Inferior parietal cortex (tissue), 1 donor: Measurements from ENCODE around the gene HIBCH.
"Not testable (repeated sequence)": the region's sequence is repeated elsewhere in the genome, so short reads cannot be mapped to it uniquely, and the experiment has no call there.

Experiments
- DNase-seq: peaks from one replicate; pipeline ENCODE4 v3.0.0-alpha.2; 2016; ENCODE audit errors: extremely low spot score

HIBCH gene, protein sequence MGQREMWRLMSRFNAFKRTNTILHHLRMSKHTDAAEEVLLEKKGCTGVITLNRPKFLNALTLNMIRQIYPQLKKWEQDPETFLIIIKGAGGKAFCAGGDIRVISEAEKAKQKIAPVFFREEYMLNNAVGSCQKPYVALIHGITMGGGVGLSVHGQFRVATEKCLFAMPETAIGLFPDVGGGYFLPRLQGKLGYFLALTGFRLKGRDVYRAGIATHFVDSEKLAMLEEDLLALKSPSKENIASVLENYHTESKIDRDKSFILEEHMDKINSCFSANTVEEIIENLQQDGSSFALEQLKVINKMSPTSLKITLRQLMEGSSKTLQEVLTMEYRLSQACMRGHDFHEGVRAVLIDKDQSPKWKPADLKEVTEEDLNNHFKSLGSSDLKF

DNA sequence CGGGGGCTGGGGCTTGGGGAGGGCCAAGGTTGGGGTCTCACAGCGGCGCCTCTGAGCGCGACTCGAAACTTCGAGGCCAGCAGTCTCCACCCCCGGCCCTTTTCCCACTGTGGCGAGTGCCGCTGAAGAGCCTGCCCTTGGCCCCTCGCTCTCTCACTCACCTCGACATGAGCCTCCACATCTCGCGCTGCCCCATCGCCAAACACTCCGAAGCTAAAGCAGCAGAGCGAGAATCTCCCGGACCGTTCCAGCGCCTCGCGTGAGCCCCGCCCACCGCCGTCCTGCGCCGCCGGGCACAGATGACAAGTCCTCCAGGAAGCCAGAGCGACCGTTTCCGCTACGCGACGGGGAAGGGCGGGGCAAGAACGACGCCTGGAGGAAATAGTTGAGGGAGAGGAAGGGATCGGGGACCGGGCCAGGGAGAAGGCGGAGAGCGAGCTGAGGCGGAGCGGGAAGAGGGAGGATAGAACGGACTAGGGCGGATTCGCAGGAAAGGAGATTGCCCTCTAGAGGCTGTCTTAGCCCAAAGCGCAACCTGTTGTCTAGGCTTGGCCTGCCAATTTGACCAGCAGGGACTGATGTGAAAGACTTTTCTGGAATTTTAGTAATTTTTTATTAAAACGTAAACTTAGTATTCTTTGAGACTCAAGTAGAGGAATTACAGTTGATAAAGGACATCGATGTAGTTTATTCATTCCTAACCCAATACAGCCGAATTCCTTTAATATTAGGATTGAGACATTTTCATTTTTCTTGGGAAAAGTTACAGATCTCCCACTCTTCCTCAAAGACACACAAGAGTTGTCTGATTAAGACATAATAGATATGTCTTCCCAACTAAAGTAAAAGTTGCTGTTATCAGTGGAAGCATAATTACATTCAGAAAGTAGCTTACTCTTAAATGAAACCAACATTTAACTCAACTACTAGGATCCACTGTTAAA lies at the start of gene HIBCH:
HIBCH (minus strand) TSS at position 272 of the 944 bp plus-strand sequence; CDS start at position 196, 76 bp downstream.
- DNase-seq = peak; percentile 97

DNA sequence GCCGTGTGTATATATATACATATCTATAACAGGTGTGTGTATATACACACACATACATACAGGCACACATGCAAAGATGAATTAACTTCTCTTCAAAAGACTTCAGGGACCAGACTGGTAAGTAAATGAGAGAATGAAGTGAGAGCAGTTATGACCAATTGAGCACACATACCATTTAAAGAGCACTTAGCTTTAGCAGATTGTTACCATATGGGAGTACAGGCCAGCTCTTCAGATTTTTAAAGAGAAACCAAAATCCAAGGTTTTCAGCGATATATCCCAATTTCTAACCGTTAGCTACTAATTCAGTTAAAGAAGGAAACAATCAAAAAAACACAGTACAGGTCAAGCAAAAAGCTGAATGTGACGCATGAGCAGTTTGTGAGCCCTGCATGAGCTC lies 47.5 kb upstream of the HIBCH start:
- no peak for DNase-seq

DNA sequence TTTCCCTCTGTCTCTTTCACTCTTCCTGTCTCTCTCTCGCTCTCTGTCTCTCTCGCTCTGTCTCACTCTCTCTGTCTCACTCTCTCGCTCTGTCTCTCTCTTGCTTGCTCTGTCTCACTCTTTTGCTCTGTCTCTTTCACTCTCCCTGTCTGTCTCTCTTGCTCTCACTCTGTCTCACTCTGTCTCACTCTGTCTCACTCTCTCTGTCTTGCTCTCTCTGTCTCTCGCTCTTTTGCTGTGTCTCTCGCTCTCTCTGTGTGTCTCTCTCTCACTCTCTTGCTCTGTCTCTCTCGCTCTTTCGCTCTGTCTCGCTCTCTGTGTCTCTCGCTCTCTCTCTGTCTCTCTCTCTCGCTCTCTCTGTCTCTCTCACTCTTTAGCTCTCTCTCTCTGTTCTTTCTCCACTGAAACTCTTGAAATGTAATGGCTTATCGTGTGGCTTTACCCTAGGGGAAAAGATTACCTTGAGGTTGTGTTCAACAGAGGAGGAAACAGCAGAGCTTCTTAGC lies 46.7 kb upstream of the HIBCH start:
- DNase-seq = no peak

DNA sequence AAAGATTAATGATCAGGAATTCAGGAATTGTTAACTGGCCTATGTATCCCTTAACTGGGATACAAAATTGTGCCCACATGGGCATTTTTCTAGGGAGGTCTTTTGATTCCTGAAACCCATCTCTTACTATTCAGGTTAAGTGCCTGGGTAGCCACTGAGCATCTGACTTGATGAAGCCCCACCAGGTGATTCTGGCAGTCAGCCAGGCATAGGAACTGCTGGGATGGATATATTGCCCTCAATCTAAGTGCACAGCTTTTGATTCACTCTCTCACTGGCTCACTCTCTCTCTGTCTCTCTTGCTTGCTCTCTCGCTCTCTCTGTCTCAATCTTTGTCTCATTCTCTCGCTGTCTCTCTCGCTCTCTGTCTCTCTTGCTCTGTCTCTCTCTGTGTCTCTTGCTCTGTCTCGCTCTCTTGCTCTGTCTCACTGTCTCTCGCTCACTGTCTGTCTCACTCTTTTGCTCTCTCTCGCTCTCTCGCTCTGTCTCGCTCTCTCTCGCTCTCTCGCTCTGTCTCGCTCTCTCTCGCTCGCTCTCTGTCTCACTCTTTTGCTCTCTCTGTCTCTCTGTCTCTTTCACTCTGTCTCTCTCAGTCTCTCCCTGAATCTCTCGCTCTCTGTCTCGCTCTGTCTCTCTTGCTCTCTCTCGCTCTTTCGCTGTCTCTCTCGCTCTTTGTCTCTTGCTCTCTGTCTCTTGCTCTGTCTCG lies 46.0 kb upstream of the HIBCH start:
- DNase-seq = no peak

DNA sequence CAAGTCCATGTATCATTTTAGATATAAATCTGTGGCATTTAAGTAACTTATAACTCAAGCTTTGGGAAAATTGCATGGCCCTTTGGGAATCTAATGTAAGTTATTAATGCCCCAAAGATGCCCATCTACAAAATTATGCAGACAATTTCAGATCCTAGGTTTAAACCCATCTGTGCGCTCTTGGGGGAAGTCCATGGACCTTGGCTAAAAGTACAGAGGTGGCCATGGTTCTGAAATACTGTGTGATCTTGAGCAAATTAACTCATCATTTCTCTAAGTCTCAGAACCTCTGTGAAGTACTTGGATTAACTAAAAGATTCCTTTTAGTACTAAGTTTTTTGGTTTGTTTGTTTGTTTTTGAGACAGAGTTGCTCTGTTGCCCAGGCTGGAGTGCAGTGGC lies 43.3 kb upstream of the HIBCH start:
- DNase-seq = no peak

DNA sequence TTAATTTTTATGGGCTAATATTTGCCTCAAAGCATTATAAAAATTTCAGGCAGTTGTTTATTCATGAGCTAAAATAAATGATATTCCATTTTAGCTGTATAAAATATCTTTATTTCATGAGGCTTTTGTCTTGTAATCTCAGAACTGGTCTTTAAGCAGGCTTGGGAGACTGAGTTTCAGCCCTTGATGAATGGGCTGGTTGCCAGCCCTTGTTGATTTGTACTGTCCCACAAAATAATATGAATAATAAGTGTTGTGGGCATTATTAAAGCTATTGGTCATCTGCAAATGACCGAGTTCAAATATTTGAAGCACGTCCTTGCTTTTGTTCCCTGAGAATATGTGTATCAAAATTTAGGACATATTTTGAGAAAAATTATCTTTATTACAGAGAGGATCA lies 41.9 kb upstream of the HIBCH start:
- peak; percentile 21 for DNase-seq

DNA sequence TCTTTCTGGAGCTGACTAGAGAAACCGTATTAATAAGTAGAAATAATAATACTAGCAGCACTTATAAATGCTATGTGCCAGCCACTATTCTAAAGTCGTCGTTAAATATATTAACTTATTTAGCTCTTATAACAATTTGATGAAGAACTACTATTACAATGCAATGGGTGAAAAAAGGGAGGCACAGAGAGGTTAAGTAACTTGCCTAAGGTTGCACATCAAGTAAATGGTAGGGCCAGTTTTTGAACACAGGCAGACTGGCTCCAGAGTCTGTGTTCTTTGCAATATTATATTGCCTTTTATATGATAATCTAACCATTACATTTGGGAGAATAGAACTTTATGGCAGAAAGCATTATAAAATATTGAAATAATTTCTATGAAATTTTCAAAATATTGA lies 41.3 kb upstream of the HIBCH start:
- no peak for DNase-seq

DNA sequence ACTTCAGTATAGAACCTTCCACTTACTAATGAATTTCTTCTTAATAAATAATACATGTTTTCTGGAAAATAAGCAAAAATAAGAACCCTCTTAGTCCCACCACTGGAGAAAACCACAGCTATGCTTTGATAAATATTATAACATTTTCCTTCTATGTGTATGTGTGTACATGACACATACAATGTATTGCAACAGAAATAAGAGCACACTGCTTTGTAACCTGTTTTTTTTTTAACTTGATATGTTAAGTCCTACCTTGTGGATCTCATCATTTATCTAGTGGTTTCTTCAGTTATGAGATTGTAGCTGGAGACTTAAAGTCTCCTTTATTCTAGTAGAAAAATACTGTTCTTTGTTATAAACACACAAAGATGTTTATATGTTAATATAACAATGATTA lies 40.9 kb upstream of the HIBCH start:
- no peak for DNase-seq

DNA sequence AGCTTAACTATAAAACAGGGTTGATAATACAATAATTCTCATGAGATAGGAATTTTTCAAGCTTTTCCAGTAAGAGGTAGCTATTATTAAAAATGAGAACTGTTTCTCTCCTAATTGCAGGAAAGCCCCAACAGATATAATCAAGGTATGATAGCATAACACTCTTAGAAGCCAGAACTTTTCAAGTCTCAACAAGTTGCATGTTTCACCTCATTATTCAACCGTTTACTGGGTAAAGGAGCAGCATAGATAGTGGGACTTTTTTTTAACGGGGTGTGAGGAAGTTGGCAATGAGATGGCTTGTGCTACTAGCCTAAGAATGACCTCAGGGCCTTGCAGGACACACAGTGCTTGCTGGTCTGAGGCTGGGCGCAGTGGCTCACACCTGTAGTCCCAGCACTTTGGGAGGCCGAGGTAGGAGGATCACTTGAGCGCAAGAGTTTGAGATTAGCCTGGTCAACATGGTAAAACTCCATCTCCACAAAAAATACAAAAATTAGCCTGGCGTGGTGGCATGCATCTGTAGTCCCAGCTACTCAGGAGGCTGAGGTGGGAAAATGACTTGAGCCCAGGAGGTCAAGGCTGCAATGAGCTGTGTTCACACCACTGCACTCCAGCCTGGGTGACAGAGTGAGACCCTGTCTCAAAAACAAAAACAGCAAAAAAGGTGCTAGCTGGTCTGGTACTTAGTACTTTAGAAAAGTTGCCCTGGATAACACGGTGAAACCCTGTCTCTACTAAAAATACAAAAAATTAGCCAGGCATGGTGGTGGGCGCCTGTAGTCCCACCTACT lies 39.2 kb upstream of the HIBCH start:
- DNase-seq = not testable (repeated sequence)

DNA sequence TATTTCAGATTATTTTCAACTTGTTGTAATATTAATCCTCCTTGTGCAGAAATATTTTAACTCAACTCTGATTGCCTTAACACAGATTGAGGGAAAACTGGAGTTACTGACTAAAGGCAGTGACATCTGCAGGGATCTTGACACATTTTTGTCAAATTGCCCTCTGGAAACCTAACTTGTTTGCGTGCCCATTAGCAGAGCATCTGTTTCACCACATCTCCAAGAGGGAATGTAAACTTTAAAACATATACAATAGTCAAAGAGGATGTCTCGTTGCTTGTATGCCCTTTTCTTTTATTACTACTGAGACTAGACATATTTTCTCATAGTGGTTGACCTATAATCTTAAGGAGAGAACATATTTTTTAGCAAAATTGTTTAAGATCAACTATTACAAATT lies 38.0 kb upstream of the HIBCH start:
- no peak for DNase-seq

DNA sequence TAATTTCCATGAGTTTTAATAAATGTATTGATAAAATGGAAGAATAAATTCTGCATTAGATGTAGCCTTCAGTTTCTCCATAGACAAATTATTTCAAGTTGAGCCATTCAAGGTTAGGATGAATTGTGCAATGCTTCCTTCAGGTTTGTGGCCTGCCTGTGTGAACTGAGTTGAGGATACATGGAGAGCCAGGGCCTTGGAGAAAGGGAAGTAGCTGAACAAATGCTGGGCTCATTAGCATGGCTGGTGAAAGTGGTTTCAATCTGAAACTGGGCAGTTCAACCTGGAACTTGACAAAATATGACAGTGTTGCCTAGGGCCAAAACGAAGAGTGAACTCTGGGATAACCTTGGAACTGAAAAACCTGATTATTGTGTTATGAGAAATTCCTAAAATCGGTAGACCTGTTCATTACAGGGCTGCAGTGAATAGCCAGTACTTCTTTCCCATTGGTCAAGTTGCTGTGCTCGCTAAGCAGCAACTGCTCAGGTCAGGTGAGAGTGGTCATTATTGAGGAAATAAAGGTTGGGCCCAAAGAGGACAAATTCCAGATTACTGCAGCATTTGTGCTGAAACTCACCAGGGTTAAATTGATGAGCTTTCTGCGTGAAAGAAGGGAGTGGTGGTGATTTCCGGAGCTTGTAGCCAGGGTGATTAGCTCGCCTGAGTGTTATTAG lies 36.5 kb upstream of the HIBCH start:
- DNase-seq = no peak

DNA sequence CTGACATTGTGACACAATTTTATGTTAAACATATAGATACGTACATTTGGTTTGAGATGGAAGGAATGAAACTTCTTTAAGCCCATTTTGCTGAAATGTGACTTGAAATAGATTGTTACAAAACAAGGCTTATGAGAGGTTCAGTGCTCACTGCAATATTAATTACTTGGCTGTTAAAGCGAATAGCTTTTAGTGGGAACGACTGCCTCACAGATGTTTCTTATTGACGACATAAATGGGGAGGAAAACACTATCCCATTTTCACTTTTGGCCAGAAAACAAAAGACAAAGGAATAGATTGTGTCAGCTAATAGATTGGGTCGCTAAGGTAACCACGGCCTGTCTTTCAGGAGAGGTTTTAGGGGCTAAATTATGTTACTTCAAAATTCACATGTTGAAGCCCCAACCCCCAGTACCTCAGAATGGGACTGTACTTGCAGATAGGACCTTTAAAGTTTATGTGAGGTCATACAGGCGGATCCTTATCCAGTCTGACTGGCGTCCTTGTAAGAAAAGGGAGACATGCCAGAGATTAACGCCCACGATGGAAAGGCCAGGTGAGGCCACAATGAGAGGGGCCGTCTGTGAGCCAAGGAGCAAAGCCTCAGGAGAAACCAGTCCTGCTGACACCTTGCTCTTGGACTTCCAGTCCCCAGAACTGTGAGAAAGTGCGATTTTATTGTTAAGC lies 34.5 kb upstream of the HIBCH start:
- DNase-seq = peak; percentile 46

DNA sequence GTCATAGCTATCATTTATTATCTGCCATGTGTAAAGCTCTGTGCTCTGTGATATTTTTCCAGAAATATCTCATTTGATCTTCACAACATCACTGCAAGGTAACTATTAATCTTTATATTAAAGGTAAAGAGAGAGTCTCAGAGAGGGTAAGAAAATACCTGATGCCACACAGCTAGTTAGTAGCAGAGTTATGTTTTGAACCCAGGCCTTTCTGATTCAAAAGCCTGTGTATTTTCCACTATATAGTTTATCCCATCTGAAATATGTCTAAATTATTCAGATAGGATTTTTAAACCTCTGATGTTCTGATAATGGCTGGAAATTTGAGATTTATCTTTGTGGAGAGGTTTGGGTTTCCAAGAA lies 33.9 kb upstream of the HIBCH start:
- DNase-seq = no peak

DNA sequence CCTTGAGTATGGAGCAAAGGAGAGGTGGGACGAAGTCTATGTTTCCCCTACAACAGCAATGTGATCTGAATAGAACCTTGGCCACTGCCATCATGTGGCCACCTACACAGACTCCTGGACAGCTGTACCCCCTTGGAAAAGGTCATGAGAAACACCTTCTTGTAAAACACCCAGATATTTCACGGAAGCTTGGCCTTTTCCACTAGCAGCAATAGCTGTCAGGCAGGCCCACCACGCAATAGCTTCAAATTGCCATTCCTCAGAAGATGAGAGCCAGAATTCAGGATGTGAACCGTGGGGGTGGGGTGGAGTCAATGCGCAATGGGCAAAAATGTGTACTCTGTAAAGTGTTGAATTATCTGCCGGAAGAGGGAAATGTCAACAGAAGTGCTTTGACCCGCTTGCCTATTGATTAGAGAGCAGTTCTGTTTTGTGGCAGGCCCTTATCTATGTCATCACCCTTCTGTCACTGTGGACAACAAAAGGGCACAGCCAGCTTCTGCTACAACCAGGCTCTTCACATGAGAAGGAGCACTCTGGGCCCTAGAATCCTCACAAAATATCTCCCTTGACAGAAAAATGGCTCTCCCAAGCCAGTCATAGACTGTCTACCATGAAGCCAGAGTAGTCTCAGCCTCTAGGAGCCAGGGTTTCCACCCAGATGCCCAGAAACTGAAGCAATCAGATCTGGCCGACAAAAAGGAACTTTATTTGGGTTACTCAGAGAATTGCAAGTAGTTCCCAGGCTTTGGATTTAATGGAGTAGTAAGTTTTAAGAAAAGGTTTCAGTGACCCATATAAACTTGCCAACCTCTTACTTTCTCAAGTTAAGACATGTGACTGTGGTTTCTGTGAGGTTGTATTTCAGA lies 33.3 kb upstream of the HIBCH start:
- peak; percentile 57 for DNase-seq

DNA sequence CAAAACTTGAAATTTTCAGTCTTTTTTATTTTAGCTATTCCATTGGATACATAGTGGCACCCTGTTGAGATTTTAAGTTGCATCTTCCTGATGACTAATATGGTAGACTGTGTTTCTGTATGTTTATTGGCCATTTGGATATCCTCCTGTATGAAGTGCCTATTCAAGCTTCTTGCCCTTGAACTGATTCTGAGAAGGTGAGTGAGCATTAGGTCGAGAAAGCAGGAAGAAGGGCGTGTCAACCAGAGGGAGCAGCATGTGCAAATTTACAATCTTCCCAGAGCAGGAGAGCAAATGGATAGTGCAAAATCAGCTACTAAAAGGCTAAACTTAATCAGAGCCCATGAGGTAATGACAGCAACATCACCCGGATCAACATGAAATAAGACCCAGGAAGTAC lies 32.3 kb upstream of the HIBCH start:
- DNase-seq = no peak

DNA sequence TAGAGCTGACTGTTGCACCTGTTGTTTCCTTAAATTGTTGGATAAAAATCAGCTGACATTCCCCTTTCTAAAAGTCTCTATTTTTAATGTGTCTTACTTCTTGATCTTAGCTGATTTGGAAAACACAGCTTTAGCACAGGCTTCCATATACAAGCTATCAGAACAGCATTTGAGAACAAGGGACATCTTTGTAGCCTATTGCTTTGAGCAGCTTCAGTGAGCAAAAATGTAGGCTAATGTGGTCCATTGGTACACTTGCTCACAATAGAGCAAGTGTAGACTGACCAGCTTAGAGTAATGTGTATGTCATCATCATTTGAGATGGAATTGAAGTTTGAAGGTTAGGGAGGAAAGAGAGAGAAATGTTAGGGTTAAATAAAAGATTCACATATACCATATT lies 30.7 kb upstream of the HIBCH start:
- peak; percentile 44 for DNase-seq

DNA sequence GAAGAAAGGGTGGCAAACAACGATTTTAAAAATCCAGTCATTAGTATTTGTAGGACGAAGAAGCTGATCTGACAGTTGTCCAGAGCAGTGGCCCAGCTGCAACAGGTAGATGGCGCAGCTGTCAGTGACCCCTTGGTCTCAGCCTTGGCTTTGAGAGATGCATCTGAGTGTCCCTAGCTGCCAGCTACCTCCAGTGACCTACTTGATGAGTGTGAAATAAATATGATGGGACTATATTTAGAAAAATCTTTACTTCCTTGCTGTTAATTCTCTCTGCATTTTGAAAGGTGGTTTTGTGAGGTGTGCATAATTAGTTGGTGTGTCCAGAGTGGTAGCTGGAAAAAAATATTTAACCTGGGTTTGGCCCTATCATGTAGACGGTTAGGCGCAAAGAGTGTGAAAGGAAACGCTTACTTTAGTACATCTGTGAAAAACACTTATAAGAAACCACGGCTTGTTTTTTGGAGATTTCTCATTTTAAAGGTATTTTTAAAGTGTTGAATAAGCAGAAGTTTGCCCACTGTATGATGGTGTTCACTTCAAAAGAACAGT lies 24.7 kb upstream of the HIBCH start:
- peak; percentile 66 for DNase-seq

DNA sequence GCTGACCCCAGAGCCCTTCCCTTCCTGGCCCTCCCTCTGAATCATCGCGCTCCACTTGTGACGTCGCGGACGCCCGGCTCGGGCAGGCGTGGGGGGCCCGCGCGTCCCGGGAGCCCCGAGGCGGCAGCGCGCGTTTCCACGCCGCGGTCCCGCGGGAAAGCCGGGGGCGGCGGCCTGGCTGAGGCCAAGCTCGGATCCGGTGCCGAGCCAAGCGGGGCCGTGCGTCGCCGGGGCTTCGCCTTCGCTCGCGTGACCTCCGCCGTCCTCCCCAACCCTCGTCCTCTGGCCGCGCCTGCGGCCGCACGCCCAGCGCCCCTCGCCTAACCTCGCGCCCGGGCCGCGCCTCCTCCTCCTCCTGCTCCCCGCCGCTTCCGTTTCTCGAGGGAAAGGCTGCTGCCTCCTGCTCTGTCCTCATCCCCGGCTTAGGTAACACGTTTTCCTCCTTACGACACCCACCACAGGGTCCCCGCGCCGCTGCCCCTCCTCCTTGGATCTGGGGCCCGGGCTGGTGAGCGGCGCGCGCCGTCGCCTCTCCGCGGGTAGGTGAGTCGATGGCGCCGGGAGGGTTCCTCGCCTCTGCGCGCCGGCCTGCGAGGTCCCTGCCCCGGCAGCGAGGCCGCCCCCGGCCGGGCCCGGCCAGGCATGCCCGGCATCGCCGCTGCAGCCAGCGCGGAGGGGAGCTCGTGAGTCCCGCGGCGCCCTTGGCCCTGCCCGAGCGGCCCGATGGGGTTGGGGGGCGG lies 24.1 kb upstream of the HIBCH start, which contains the start of gene INPP1:
INPP1 (plus strand) TSS at position 54 of the 740 bp plus-strand sequence. CDS start 16,514 bp downstream, outside the sequence.
- peak; percentile 23 for DNase-seq
